ENCODE results near the gene DOP1A.

GRCh38 chr6:83097675-83098074 lies 30.2 kb downstream of the DOP1A start:
- TF ChIP-seq, protein P1, sequence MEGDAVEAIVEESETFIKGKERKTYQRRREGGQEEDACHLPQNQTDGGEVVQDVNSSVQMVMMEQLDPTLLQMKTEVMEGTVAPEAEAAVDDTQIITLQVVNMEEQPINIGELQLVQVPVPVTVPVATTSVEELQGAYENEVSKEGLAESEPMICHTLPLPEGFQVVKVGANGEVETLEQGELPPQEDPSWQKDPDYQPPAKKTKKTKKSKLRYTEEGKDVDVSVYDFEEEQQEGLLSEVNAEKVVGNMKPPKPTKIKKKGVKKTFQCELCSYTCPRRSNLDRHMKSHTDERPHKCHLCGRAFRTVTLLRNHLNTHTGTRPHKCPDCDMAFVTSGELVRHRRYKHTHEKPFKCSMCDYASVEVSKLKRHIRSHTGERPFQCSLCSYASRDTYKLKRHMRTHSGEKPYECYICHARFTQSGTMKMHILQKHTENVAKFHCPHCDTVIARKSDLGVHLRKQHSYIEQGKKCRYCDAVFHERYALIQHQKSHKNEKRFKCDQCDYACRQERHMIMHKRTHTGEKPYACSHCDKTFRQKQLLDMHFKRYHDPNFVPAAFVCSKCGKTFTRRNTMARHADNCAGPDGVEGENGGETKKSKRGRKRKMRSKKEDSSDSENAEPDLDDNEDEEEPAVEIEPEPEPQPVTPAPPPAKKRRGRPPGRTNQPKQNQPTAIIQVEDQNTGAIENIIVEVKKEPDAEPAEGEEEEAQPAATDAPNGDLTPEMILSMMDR (IDR thresholded peaks at IDR 0.05; ENCODE audit: low read length), result no peak
- TF ChIP-seq EZH2 (IDR thresholded peaks at IDR 0.05; ENCODE audit: borderline replicate concordance, low read length), result no peak
